Choroid plexus epithelial cell (primary cell): Measurements from ENCODE around the gene TBATA.

Experiments
- DNase-seq: peaks from one replicate; pipeline ENCODE4 v3.0.0-alpha.2; 2010; ENCODE audit warnings: low read depth
- H3K4me3 ChIP-seq: 2 replicates; pipeline ENCODE4 v1.5.1; 2011; ENCODE audit warnings: low read depth, mild to moderate bottlenecking, control low read depth, low read length, moderate library complexity
- CTCF ChIP-seq: conservative IDR thresholded peaks from 2 replicates; pipeline ENCODE4 v1.5.1; 2011; ENCODE audit warnings: low read depth, mild to moderate bottlenecking, control low read depth, inconsistent platforms, low read length, moderate library complexity

Gene TBATA

GRCh38 chr10:70735161-70735560 is 50.0 kb downstream of the TBATA start:
- TF ChIP-seq CTCF, result no peak
- no peak overlapping the region for H3K4me3 ChIP-seq
- DNase-seq, result no peak

- H3K4me3 ChIP-seq, result no peak overlapping the region
- no peak for TF ChIP-seq CTCF
- DNase-seq, result no peak
Observed at GRCh38 chr10:70733051-70733450, 52.1 kb downstream of the TBATA start.

- no peak for TF ChIP-seq CTCF
- no peak for DNase-seq
- no peak overlapping the region for H3K4me3 ChIP-seq
Observed at GRCh38 chr10:70732569-70732968, 52.6 kb downstream of the TBATA start.

GRCh38 chr10:70730955-70731354 is 54.2 kb downstream of the TBATA start:
- H3K4me3 ChIP-seq, result no peak overlapping the region
- DNase-seq, result no peak
- no peak for TF ChIP-seq CTCF

GRCh38 chr10:70729763-70730357 is 55.3 kb downstream of the TBATA start:
- DNase-seq, result peak; percentile 54
- TF ChIP-seq CTCF, result no peak
- H3K4me3 ChIP-seq, result no peak overlapping the region

- DNase-seq, result no peak
- no peak for TF ChIP-seq CTCF
- no peak overlapping the region for H3K4me3 ChIP-seq
Observed at GRCh38 chr10:70728328-70728727, 56.8 kb downstream of the TBATA start.

GRCh38 chr10:70726909-70727495 is 58.2 kb downstream of the TBATA start:
- no peak for TF ChIP-seq CTCF
- no peak overlapping the region for H3K4me3 ChIP-seq
- no peak for DNase-seq
